HG03442 (cell line): ENCODE data around the gene SLC24A4.
"Not testable (repeated sequence)": the region's sequence is repeated elsewhere in the genome, so short reads cannot be mapped to it uniquely, and the experiment has no call there.

ENCODE experiments used
- ATAC-seq: cut with Tn5 transposase; IDR thresholded peaks from one replicate; pipeline ENCODE4 v1.9.1; 2021; ENCODE audit warnings: mild to moderate bottlenecking, moderate library complexity; ENCODE audit not compliant: unreplicated experiment

Gene SLC24A4

GRCh38 chr14:92400579-92401444 lies 77.8 kb downstream of the SLC24A4 start:
- peak; percentile 65 for ATAC-seq

GRCh38 chr14:92401561-92401960 lies 78.6 kb downstream of the SLC24A4 start:
- ATAC-seq: no peak

GRCh38 chr14:92402500-92402899 lies 79.5 kb downstream of the SLC24A4 start:
- not testable (repeated sequence) for ATAC-seq

- no peak for ATAC-seq
These were observed 81.1 kb downstream of the SLC24A4 start for GRCh38 chr14:92404018-92404417.

- no peak for ATAC-seq
These were observed 81.5 kb downstream of the SLC24A4 start for GRCh38 chr14:92404421-92404820.

GRCh38 chr14:92404938-92405337 lies 82.0 kb downstream of the SLC24A4 start:
- ATAC-seq: no peak

GRCh38 chr14:92407410-92407809 lies 84.4 kb downstream of the SLC24A4 start:
- no peak for ATAC-seq

GRCh38 chr14:92409043-92409442 lies 86.1 kb downstream of the SLC24A4 start:
- ATAC-seq: no peak

- no peak for ATAC-seq
These were observed 88.2 kb downstream of the SLC24A4 start for GRCh38 chr14:92411135-92411534.

- ATAC-seq: no peak
These were observed 89.0 kb downstream of the SLC24A4 start for GRCh38 chr14:92411941-92412340.

GRCh38 chr14:92412912-92413311 lies 89.9 kb downstream of the SLC24A4 start:
- no peak for ATAC-seq

- ATAC-seq: no peak
These were observed 90.4 kb downstream of the SLC24A4 start for GRCh38 chr14:92413379-92413778.

GRCh38 chr14:92414690-92415445 lies 91.9 kb downstream of the SLC24A4 start:
- ATAC-seq: no peak

- ATAC-seq: no peak
These were observed 93.0 kb downstream of the SLC24A4 start for GRCh38 chr14:92415969-92416368.

- ATAC-seq: no peak
These were observed 93.6 kb downstream of the SLC24A4 start for GRCh38 chr14:92416544-92416943.

- ATAC-seq: no peak
These were observed 94.8 kb downstream of the SLC24A4 start for GRCh38 chr14:92417759-92418158.

GRCh38 chr14:92421751-92422150 lies 98.8 kb downstream of the SLC24A4 start:
- no peak for ATAC-seq

GRCh38 chr14:92425101-92425500 lies 102.1 kb downstream of the SLC24A4 start:
- no peak for ATAC-seq

- ATAC-seq: no peak
These were observed 103.3 kb downstream of the SLC24A4 start for GRCh38 chr14:92426237-92426636.

- no peak for ATAC-seq
These were observed 104.1 kb downstream of the SLC24A4 start for GRCh38 chr14:92427096-92427495.

- ATAC-seq: no peak
These were observed 107.7 kb downstream of the SLC24A4 start for GRCh38 chr14:92430686-92431085.

GRCh38 chr14:92431199-92431725 lies 108.3 kb downstream of the SLC24A4 start:
- ATAC-seq: no peak
